Keratinocyte (primary cell): ENCODE measurements around the gene METAP1D. TPM values are rescaled to one million over a fixed set of nuclear protein-coding genes. Genes with fewer than 3 reads are reported as not detected.

Experiments
- DNase-seq: peaks from one replicate; pipeline ENCODE4 v3.0.0-alpha.2; 2011; ENCODE audit warnings: low read depth, missing footprints, low spot score
- FAIRE-seq: peaks from 2 replicates; lab custom pipeline; 2011; peaks lifted over from hg19 to GRCh38; lab: Jason Lieb, UNC
- H2AFZ ChIP-seq: 2 replicates; pipeline ENCODE4 v1.6.0; 2012; ENCODE audit warnings: low read length, control low read depth, inconsistent platforms; ENCODE audit not compliant: control insufficient read depth
- H3K27ac ChIP-seq: 2 replicates; pipeline ENCODE4 v1.5.1; 2011; ENCODE audit warnings: low read length; ENCODE audit not compliant: control insufficient read depth, insufficient read depth
- H3K27me3 ChIP-seq: 3 replicates; pipeline ENCODE4 v1.6.0; 2011; ENCODE audit warnings: low read length; ENCODE audit not compliant: control insufficient read depth, insufficient read depth; ENCODE audit errors: extremely low read depth
- H3K36me3 ChIP-seq, 2 experiments: 2 replicates in 1 of 2; 3 replicates in 1 of 2; pipeline ENCODE4 v1.5.1; 2011; ENCODE audit warnings: low read length in 2 of 2, mild to moderate bottlenecking in 1 of 2; ENCODE audit not compliant: control insufficient read depth in 2 of 2, insufficient read depth in 2 of 2; ENCODE audit errors: extremely low read depth in 1 of 2
- H3K4me1 ChIP-seq: 3 replicates; pipeline ENCODE4 v1.5.1; 2011; ENCODE audit warnings: low read length; ENCODE audit not compliant: control insufficient read depth, insufficient read depth; ENCODE audit errors: extremely low read depth
- H3K4me2 ChIP-seq: 3 replicates; pipeline ENCODE4 v1.6.0; 2011; ENCODE audit warnings: low read depth, low read length; ENCODE audit not compliant: control insufficient read depth, insufficient read depth; ENCODE audit errors: extremely low read depth
- H3K4me3 ChIP-seq, 3 experiments: fragments of 200-600 bp in 1 of 3; sonication (generic) in 1 of 3; 2 replicates in 2 of 3; 3 replicates in 1 of 3; pipeline ENCODE4 v1.5.1; 2011 to 2016; ENCODE audit warnings: low read length in 3 of 3, mild to moderate bottlenecking in 3 of 3, control low read depth in 2 of 3, inconsistent platforms in 1 of 3, low read depth in 1 of 3, mixed read lengths in 1 of 3, mixed run types in 1 of 3, moderate library complexity in 1 of 3; ENCODE audit not compliant: control insufficient read depth in 2 of 3, insufficient read depth in 2 of 3; ENCODE audit errors: extremely low read depth in 1 of 3
- H3K79me2 ChIP-seq: 2 replicates; pipeline ENCODE4 v1.6.0; 2012; ENCODE audit warnings: low read length; ENCODE audit not compliant: control insufficient read depth, insufficient read depth
- H3K9ac ChIP-seq: 3 replicates; pipeline ENCODE4 v1.6.0; 2011; ENCODE audit warnings: low read length; ENCODE audit not compliant: control insufficient read depth, insufficient read depth; ENCODE audit errors: extremely low read depth
- H3K9me1 ChIP-seq: 3 replicates; pipeline ENCODE4 v1.6.0; 2011; ENCODE audit warnings: low read length; ENCODE audit not compliant: control insufficient read depth, insufficient read depth; ENCODE audit errors: extremely low read depth
- H3K9me3 ChIP-seq: 2 replicates; pipeline ENCODE4 v1.5.1; 2012; ENCODE audit warnings: low read depth, low read length; ENCODE audit not compliant: control insufficient read depth
- H4K20me1 ChIP-seq: 3 replicates; pipeline ENCODE4 v1.6.0; 2011; ENCODE audit warnings: low read length; ENCODE audit not compliant: control insufficient read depth, insufficient read depth; ENCODE audit errors: extremely low read depth
- EZH2 ChIP-seq: IDR thresholded peaks from one replicate; pipeline ENCODE4 v1.6.1; 2012; ENCODE audit warnings: inconsistent platforms, mild to moderate bottlenecking, low read length, moderate library complexity
- dilution Hi-C: fragments of 300-500 bp; cut with MboI; formaldehyde crosslinking; loops from one replicate; pipeline ENCODE4 v1.7.0; 2020; ENCODE audit warnings: low sequenced_read_pairs; ENCODE audit not compliant: extremely low pct_ligation_motif_present
- polyA plus RNA-seq, 5 experiments: library from polyadenylated mRNA; depleted of rRNA in 3 of 5; stranded (reverse) in 3 of 5; stranded (forward) in 1 of 5; unstranded in 1 of 5; fragments of >200 nt; gene quantifications; 1 replicate in 1 of 5; 2 replicates in 3 of 5; 3 replicates in 1 of 5; pipeline versions ENCODE4 v1.2.1 to v1.2.3, GENCODE V29; 2011 to 2012; ENCODE audit warnings: missing spikeins in 2 of 5, low read depth in 1 of 5, low replicate concordance in 1 of 5
- TF ChIP-seq, protein P1 (sequence below), 3 experiments: IDR thresholded peaks in 1 of 3; conservative IDR thresholded peaks in 1 of 3; optimal IDR thresholded peaks in 1 of 3; 2 replicates in 2 of 3; 3 replicates in 1 of 3; pipeline versions ENCODE3 to v1.5.1; 2011; ENCODE audit warnings: low read length in 3 of 3, mild to moderate bottlenecking in 3 of 3, moderate library complexity in 2 of 3, control low read depth in 1 of 3, inconsistent platforms in 1 of 3; ENCODE audit not compliant: insufficient read depth in 2 of 3; ENCODE audit errors: extremely low read depth in 1 of 3

The METAP1D gene
- polyA plus RNA-seq, 1 donor (not counting 4 experiments of a cell fraction or from before 2014, with no cell fraction given): 5.1 TPM

DNA sequence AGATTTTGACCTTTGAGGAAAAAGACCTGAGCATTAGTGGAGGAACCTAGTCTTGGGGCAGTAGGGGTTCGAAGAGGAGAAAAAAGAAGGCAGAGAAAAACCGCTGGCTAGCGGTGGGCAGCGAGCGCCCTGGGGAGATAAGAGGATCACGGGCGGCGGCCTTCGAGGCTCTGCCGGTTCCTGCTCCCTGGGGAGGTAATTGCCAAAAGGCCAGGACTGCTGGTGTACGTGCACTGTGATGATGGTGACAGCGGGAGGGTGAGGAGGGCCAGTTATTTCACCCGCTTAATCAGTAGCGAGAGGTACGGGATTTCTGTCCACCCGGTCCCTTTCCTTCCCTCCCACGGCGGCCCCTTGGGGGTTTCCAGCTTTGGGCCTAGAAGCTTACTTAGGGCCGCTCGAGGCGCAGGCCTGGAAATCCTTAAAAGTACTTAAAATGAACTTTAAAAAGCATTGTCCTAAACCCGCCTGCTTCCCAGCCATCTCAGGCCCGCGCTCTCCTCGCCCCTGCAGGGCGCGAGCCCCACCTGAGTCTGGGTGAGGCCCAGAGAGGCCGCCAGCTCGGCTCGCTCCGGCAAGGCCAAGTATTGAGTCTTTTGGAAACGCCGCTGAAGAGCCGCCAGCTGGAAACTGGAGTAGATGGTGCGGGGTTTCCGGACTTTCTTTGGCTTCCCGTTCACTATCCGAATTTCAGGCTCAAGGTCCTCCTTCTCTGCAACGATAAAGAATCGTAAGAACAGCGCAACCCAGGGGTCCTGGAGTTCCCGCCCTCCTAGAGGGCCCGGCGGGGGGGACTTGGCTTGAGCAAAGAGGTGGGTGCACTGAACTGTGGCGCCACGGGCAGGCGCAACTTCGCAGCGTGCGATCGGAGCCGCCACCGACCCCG lies 101.4 kb downstream of the METAP1D start:
- Histone ChIP-seq H3K79me2 (no peaks in the 10 kb centered on the region), H3K9ac (peak overlapping the region; percentile 80), H3K4me2 (peak overlapping the region; percentile 93), H3K4me3 (peak overlapping the region; percentile 55 to 90 (median 81)), H3K27ac (peak overlapping the region; percentile 54), H4K20me1 (no peaks in the 10 kb centered on the region), H3K9me1 (no peaks in the 10 kb centered on the region), H3K4me1 (peaks cover 55% of the 10 kb centered on the region), H3K27me3 (no peaks in the 10 kb centered on the region), H3K36me3 (no peaks in the 10 kb centered on the region), H2AFZ (peak overlapping the region; percentile 98), H3K9me3 (no peaks in the 10 kb centered on the region)
- FAIRE-seq (no peak), DNase-seq (no peak)
- TF ChIP-seq EZH2: no peak
- TF ChIP-seq, protein P1, sequence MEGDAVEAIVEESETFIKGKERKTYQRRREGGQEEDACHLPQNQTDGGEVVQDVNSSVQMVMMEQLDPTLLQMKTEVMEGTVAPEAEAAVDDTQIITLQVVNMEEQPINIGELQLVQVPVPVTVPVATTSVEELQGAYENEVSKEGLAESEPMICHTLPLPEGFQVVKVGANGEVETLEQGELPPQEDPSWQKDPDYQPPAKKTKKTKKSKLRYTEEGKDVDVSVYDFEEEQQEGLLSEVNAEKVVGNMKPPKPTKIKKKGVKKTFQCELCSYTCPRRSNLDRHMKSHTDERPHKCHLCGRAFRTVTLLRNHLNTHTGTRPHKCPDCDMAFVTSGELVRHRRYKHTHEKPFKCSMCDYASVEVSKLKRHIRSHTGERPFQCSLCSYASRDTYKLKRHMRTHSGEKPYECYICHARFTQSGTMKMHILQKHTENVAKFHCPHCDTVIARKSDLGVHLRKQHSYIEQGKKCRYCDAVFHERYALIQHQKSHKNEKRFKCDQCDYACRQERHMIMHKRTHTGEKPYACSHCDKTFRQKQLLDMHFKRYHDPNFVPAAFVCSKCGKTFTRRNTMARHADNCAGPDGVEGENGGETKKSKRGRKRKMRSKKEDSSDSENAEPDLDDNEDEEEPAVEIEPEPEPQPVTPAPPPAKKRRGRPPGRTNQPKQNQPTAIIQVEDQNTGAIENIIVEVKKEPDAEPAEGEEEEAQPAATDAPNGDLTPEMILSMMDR (optimal IDR thresholded peaks at IDR 0.05 in 1 of 3, IDR thresholded peaks at IDR 0.05 in 1 of 3, conservative IDR thresholded peaks at IDR 0.05 in 1 of 3; ENCODE audit: extremely low read depth in 1 of 3, insufficient read depth in 2 of 3, low read length in 3 of 3): no peak
- dilution Hi-C loops: no loop called here

DNA sequence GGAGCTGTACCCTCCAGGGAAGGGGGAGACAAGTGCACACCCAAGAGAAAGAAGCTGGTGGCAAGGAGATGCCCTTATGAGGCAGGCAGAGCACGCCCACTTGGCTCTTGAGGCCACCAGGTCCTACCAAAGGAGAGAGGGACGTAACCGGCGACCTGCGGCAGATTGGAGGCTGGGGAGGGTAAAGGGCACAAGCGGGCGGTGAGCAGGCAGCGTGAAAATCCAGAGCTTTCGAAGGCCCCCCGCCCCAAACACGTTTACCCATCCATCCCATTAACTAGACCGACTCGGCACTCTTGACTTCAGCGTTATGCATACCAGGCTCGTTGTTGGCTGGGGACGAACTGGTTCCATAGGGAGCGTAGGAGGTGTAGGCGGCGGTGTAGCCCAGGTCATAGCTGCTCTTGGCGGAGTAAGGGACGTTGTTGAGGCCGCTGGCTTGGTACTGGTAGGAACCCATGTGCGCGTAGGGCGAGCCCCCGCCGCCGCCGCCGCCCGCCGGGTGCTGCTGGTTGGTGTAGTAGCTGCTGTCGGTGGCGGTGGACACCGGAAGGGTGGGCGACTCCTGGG lies 102.2 kb downstream of the METAP1D start:
- DNase-seq (no peak), FAIRE-seq (no peak)
- peak overlapping the region; percentile 55 to 90 (median 81) for H3K4me3 ChIP-seq
- H3K79me2 ChIP-seq: no peaks in the 10 kb centered on the region
- peak overlapping the region; percentile 80 for H3K9ac ChIP-seq
- no peaks in the 10 kb centered on the region for H3K9me3 ChIP-seq
- no peaks in the 10 kb centered on the region for H4K20me1 ChIP-seq
- dilution Hi-C loops: no loop called here
- peak overlapping the region; percentile 93 for H3K4me2 ChIP-seq
- H3K4me1 ChIP-seq: peaks cover 55% of the 10 kb centered on the region
- TF ChIP-seq, protein P1 (optimal IDR thresholded peaks at IDR 0.05 in 1 of 3, IDR thresholded peaks at IDR 0.05 in 1 of 3, conservative IDR thresholded peaks at IDR 0.05 in 1 of 3; ENCODE audit: extremely low read depth in 1 of 3, insufficient read depth in 2 of 3, low read length in 3 of 3): peak in 1 of 3 experiments; percentile 7
- TF ChIP-seq EZH2: no peak
- peak overlapping the region; percentile 98 for H2AFZ ChIP-seq
- no peaks in the 10 kb centered on the region for H3K27me3 ChIP-seq
- H3K9me1 ChIP-seq: no peaks in the 10 kb centered on the region
- peak overlapping the region; percentile 54 for H3K27ac ChIP-seq
- H3K36me3 ChIP-seq: no peaks in the 10 kb centered on the region
